ENCODE data around the gene INSYN1. TPM values are rescaled to one million over a fixed set of nuclear protein-coding genes. Genes with fewer than 3 reads are reported as not detected.

INSYN1 gene
- total RNA-seq, 2 donors from 2014 or later = 1.3 to 3.6 TPM

- H3K27ac ChIP-seq = no peak overlapping the region
- DNase-seq (no peak), ATAC-seq (no peak)
- peaks cover 4% of the 10 kb centered on the region for H3K4me1 ChIP-seq
- no peak for TF ChIP-seq POLR2A (IDR thresholded peaks at IDR 0.05)
- H3K36me3 ChIP-seq (replicated peaks in 1 of 2; ENCODE audit: insufficient read depth in 1 of 2, low read depth in 2 of 2) = no peaks in the 10 kb centered on the region
- no peaks in the 10 kb centered on the region for H3K9me3 ChIP-seq
- H3K4me3 ChIP-seq = no peak overlapping the region
- H3K27me3 ChIP-seq = no peaks in the 10 kb centered on the region
- intact Hi-C loops (cut with DNase I) = no loop called here
- 85 to 89% methylated on average over 3 of the region's 3 CpGs for WGBS, 2 donors
These were observed 37.7 kb downstream of the INSYN1 start for GRCh38 chr15:73715417-73715816.

DNA sequence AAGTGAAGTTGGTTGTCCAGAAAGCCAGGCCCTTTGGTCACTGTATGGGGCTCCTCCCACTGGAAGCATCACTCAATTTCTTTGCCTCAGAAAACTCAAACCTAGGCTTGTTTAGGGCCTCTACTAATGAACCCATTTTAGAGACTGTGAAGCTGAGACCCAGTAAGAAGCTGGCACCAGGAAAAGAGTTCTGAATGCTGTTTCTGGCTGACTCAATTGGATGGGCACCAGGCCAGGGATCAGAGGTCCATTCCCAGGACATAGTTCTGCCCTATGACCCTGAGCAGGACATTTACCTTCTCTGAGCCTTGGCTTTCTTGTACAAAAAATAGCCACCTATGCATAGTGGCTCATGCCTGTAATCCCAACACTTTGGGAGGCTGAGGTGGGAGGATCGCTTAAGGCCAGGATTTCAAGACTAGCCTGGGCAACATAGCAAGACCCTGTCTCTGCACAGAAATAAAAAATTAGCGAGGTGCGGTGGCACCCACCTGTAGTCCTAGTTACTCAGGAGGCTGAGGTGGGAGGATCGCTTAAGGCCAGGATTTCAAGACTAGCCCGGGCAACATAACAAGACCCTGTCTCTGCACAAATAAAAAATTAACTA lies 38.4 kb downstream of the INSYN1 start:
- intact Hi-C loops (cut with DNase I) = no loop called here
- H3K36me3 ChIP-seq (replicated peaks in 1 of 2; ENCODE audit: insufficient read depth in 1 of 2, low read depth in 2 of 2) = no peaks in the 10 kb centered on the region

GRCh38 chr15:73712107-73712506 lies 41.0 kb downstream of the INSYN1 start:
- Histone ChIP-seq H3K27ac (no peak overlapping the region), H3K36me3 (replicated peaks in 1 of 2; ENCODE audit: insufficient read depth in 1 of 2, low read depth in 2 of 2) (no peaks in the 10 kb centered on the region), H3K4me1 (peaks cover 4% of the 10 kb centered on the region), H3K27me3 (no peaks in the 10 kb centered on the region), H3K9me3 (no peaks in the 10 kb centered on the region), H3K4me3 (no peak overlapping the region)
- DNase-seq (no peak), ATAC-seq (no peak)
- intact Hi-C loops (cut with DNase I) = no loop called here
- TF ChIP-seq POLR2A (IDR thresholded peaks at IDR 0.05) = no peak
- TF ChIP-seq, protein P1, sequence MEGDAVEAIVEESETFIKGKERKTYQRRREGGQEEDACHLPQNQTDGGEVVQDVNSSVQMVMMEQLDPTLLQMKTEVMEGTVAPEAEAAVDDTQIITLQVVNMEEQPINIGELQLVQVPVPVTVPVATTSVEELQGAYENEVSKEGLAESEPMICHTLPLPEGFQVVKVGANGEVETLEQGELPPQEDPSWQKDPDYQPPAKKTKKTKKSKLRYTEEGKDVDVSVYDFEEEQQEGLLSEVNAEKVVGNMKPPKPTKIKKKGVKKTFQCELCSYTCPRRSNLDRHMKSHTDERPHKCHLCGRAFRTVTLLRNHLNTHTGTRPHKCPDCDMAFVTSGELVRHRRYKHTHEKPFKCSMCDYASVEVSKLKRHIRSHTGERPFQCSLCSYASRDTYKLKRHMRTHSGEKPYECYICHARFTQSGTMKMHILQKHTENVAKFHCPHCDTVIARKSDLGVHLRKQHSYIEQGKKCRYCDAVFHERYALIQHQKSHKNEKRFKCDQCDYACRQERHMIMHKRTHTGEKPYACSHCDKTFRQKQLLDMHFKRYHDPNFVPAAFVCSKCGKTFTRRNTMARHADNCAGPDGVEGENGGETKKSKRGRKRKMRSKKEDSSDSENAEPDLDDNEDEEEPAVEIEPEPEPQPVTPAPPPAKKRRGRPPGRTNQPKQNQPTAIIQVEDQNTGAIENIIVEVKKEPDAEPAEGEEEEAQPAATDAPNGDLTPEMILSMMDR (IDR thresholded peaks at IDR 0.05) = no peak

More for the DNA sequence above, 38.4 kb downstream of the INSYN1 start:
- no peak for TF ChIP-seq POLR2A (IDR thresholded peaks at IDR 0.05)
- TF ChIP-seq, protein P1 (IDR thresholded peaks at IDR 0.05) = no peak
- Histone ChIP-seq H3K27ac (no peak overlapping the region), H3K4me1 (peaks cover 4% of the 10 kb centered on the region), H3K27me3 (no peaks in the 10 kb centered on the region), H3K9me3 (no peaks in the 10 kb centered on the region), H3K4me3 (no peak overlapping the region)
- DNase-seq (no peak), ATAC-seq (no peak)
- 78% methylated on average over 5 of the region's 5 CpGs for WGBS, 2 donors

- ATAC-seq (no peak), DNase-seq (no peak)
- Histone ChIP-seq H3K36me3 (replicated peaks in 1 of 2; ENCODE audit: insufficient read depth in 1 of 2, low read depth in 2 of 2) (peaks cover 0 to 3% of the 10 kb centered on the region in 2 donors), H3K9me3 (no peaks in the 10 kb centered on the region), H3K4me3 (no peak overlapping the region), H3K4me1 (peaks cover 3% of the 10 kb centered on the region), H3K27me3 (no peaks in the 10 kb centered on the region), H3K27ac (no peak overlapping the region)
- 84 to 92% methylated on average over 4 of the region's 4 CpGs for WGBS, 2 donors
- intact Hi-C loops (cut with DNase I) = no loop called here
- no peak for TF ChIP-seq POLR2A (IDR thresholded peaks at IDR 0.05)
- TF ChIP-seq, protein P1 (IDR thresholded peaks at IDR 0.05) = no peak
These were observed 41.6 kb downstream of the INSYN1 start for GRCh38 chr15:73711526-73711925.

- no peak overlapping the region for H3K4me3 ChIP-seq
- intact Hi-C loops (cut with DNase I) = no loop called here
- DNase-seq (no peak), ATAC-seq (no peak)
- H3K4me1 ChIP-seq = no peaks in the 10 kb centered on the region
- H3K27ac ChIP-seq = no peak overlapping the region
- WGBS, 2 donors = 76 to 82% methylated on average over 5 of the region's 5 CpGs
- H3K36me3 ChIP-seq (replicated peaks in 1 of 2; ENCODE audit: insufficient read depth in 1 of 2, low read depth in 2 of 2) = peaks cover 0 to 3% of the 10 kb centered on the region in 2 donors
- H3K27me3 ChIP-seq = no peaks in the 10 kb centered on the region
- H3K9me3 ChIP-seq = no peaks in the 10 kb centered on the region
- TF ChIP-seq, protein P1 (IDR thresholded peaks at IDR 0.05) = no peak
- no peak for TF ChIP-seq POLR2A (IDR thresholded peaks at IDR 0.05)
These were observed 42.8 kb downstream of the INSYN1 start for GRCh38 chr15:73710321-73710720.
